RWPE2 (cell line): Measurements from ENCODE around the gene WASF1.
A peak's percentile ranks its signal among the peaks of the same experiment; 100 is the strongest.

Source experiments
- ATAC-seq: fragments of 200-7000 bp; cut with Tn5 transposase; 3 replicates; pipeline ENCODE4 v1.9.1; 2021; ENCODE audit warnings: low read depth
- DNase-seq: peaks from one replicate; pipeline ENCODE4 v3.0.0-alpha.2; 2020; ENCODE audit warnings: low spot score
- H3K27ac ChIP-seq: fragments of 450-650 bp; 2 replicates; pipeline ENCODE4 v1.5.1; 2017; ENCODE audit warnings: mild to moderate bottlenecking; ENCODE audit not compliant: poor library complexity, severe bottlenecking
- H3K27me3 ChIP-seq: fragments of 250-450 bp; sonication (Bioruptor Pico); 2 replicates; pipeline ENCODE4 v1.5.1; 2021; ENCODE audit warnings: mild to moderate bottlenecking, moderate library complexity; ENCODE audit not compliant: insufficient read depth, poor library complexity, severe bottlenecking
- H3K36me3 ChIP-seq: fragments of 250-450 bp; sonication (Bioruptor Pico); 2 replicates; pipeline ENCODE4 v1.5.1; 2020; ENCODE audit warnings: low read depth, mild to moderate bottlenecking, moderate library complexity
- H3K4me1 ChIP-seq: fragments of 250-450 bp; sonication (Bioruptor Pico); 2 replicates; pipeline ENCODE4 v1.5.1; 2021; ENCODE audit warnings: mild to moderate bottlenecking, moderate library complexity; ENCODE audit not compliant: insufficient read depth, poor library complexity, severe bottlenecking
- H3K4me3 ChIP-seq: fragments of 250-450 bp; sonication (Bioruptor Pico); 2 replicates; pipeline ENCODE4 v1.5.1; 2021; ENCODE audit warnings: mild to moderate bottlenecking, moderate library complexity; ENCODE audit not compliant: severe bottlenecking
- H3K9me3 ChIP-seq: fragments of 250-450 bp; sonication (Bioruptor Pico); 2 replicates; pipeline ENCODE4 v1.5.1; 2021; ENCODE audit warnings: mild to moderate bottlenecking, moderate library complexity; ENCODE audit not compliant: severe bottlenecking
- TF ChIP-seq, protein P1 (sequence below): fragments of 450-650 bp; IDR thresholded peaks from one replicate; pipeline ENCODE4 v1.5.1; 2017; ENCODE audit warnings: mild to moderate bottlenecking, moderate library complexity; ENCODE audit not compliant: poor library complexity, severe bottlenecking

The WASF1 gene

DNA sequence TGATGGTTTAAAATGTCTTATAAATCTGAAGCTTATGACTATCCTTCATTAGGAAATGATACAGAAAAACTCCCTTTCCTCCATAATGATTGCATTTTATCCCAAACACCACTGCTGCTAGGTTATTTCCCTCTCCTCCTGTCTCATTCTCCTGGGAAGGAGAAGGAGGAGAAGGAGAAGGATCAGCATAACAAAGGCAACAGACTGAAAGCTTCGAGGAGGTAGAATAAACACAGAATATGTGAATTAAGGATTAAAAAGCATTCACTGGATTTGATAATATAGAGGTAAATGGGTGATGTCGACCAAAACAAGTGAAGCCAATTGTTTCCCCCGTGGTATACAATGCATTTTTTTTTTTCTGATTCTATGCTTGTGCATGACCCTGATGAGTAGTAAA is 82.0 kb downstream of the WASF1 start:
- no peak for ATAC-seq
- peaks cover 27% of the 10 kb centered on the region for H3K36me3 ChIP-seq
- H3K4me3 ChIP-seq: no peak overlapping the region
- DNase-seq: no peak
- TF ChIP-seq, protein P1, sequence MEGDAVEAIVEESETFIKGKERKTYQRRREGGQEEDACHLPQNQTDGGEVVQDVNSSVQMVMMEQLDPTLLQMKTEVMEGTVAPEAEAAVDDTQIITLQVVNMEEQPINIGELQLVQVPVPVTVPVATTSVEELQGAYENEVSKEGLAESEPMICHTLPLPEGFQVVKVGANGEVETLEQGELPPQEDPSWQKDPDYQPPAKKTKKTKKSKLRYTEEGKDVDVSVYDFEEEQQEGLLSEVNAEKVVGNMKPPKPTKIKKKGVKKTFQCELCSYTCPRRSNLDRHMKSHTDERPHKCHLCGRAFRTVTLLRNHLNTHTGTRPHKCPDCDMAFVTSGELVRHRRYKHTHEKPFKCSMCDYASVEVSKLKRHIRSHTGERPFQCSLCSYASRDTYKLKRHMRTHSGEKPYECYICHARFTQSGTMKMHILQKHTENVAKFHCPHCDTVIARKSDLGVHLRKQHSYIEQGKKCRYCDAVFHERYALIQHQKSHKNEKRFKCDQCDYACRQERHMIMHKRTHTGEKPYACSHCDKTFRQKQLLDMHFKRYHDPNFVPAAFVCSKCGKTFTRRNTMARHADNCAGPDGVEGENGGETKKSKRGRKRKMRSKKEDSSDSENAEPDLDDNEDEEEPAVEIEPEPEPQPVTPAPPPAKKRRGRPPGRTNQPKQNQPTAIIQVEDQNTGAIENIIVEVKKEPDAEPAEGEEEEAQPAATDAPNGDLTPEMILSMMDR: no peak
- no peaks in the 10 kb centered on the region for H3K27me3 ChIP-seq
- H3K27ac ChIP-seq: peak overlapping the region; percentile 90
- H3K9me3 ChIP-seq: no peaks in the 10 kb centered on the region
- peaks cover 48% of the 10 kb centered on the region for H3K4me1 ChIP-seq

DNA sequence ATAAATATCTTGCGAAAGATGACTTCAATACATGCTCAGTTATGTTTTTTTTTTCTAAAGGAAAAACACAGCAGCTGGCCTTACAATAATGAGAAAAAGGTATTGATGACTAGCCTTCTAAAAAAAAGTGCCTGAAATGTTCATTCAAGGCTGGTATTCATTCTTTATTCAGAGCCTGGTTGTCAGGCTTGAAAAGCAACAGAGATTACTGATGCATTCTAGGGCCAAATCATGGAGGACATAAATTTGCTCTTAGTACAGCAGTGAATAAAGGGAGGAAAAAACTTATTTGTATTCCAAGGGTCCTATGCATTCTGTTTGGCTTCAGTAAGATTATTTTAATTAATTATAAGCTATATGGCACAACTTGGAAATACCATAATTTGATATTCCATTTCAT is 83.5 kb downstream of the WASF1 start:
- Histone ChIP-seq H3K9me3 (no peaks in the 10 kb centered on the region), H3K4me3 (no peak overlapping the region), H3K4me1 (peaks cover 48% of the 10 kb centered on the region), H3K36me3 (peaks cover 18% of the 10 kb centered on the region), H3K27me3 (no peaks in the 10 kb centered on the region), H3K27ac (peak overlapping the region; percentile 90)
- DNase-seq (no peak), ATAC-seq (no peak)
- TF ChIP-seq, protein P1: no peak

DNA sequence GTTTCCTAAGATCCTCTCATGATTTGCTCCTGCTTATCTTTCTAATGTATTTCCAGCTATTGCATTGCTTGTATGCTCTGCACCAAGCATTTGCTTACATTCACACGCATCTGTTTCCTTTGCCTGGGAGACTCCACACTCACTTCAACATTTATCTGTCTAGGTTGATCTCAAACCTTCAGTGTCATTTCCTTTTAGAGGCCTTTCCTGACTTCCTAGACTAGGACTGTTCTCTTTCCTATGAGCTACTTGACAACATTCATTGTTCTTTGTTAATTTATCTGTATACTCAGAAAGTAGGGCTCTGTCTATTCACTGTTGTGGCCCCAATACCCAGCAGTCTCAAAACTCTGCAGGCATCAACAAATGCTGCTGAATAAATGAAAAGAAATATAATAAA is 84.4 kb downstream of the WASF1 start:
- Histone ChIP-seq H3K4me1 (peaks cover 48% of the 10 kb centered on the region), H3K27me3 (no peaks in the 10 kb centered on the region), H3K4me3 (no peak overlapping the region), H3K36me3 (peaks cover 9% of the 10 kb centered on the region), H3K27ac (peak overlapping the region; percentile 90), H3K9me3 (no peaks in the 10 kb centered on the region)
- TF ChIP-seq, protein P1: no peak
- DNase-seq: no peak
- ATAC-seq: no peak

DNA sequence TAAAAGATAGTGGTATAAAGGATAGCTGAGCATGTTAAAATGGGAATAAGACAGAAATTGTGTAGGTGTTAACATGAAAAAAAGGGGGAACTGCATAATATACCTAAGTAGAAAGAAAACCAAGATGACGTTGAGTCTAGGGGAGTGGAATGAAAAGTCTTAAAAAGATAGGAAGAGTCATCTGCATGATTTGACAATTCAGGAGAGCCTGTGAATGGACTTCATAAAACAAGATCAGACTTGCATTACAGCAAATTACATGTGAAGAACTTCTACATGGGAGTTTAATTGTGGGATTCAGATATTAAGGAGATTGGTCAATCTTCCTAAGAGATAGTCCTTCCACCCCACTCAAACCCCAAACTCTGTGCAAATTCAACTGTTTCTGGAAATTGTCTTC is 85.5 kb downstream of the WASF1 start:
- Histone ChIP-seq H3K27ac (peak overlapping the region; percentile 30), H3K4me3 (no peak overlapping the region), H3K36me3 (no peaks in the 10 kb centered on the region), H3K27me3 (no peaks in the 10 kb centered on the region), H3K4me1 (peaks cover 38% of the 10 kb centered on the region), H3K9me3 (no peaks in the 10 kb centered on the region)
- TF ChIP-seq, protein P1: no peak
- ATAC-seq (no peak), DNase-seq (no peak)

DNA sequence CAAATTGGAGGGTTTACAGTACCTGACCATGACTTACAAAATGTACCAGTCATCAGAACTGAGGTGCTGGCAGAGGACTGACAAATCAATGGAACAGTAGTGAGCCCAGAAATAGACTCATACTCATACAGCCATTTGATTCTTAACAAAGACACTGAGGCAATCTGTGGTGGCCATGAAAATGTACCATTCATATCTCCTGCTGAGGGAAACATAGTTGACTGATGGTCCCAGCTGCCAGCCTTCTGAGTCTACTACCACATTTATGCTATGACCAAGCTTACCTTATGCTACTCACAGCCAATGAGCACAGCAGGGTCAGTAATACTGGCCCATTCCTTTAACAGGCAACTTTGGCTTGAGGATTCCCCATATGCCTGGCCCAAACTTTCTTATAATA is 88.6 kb downstream of the WASF1 start:
- ATAC-seq: no peak
- no peak overlapping the region for H3K4me3 ChIP-seq
- TF ChIP-seq, protein P1: no peak
- H3K27me3 ChIP-seq: no peaks in the 10 kb centered on the region
- DNase-seq: no peak
- no peaks in the 10 kb centered on the region for H3K9me3 ChIP-seq
- H3K27ac ChIP-seq: no peak overlapping the region
- no peaks in the 10 kb centered on the region for H3K36me3 ChIP-seq
- peaks cover 10% of the 10 kb centered on the region for H3K4me1 ChIP-seq
